ENCODE measurements around the gene FGF23. TPM values are rescaled to one million over a fixed set of nuclear protein-coding genes. Genes with fewer than 3 reads are reported as not detected.

Gene FGF23
- polyA plus RNA-seq (not detected in 3 replicates), polyA minus RNA-seq (not detected in 3 replicates)
- not detected for polyA plus RNA-seq (2011; ENCODE audit: low read depth)
- not detected in 2 replicates for polyA plus RNA-seq (2011; cell fraction: cytosol; rRNA removed)
- polyA plus RNA-seq (2011; cell fraction: nucleus; rRNA removed): not detected in 2 replicates
- 0.10 TPM in 1 of 2 replicates, not detected in the other for polyA plus RNA-seq (2012; ENCODE audit: low replicate concordance)
- polyA minus RNA-seq (2011; cell fraction: cytosol; rRNA and poly(A)+ RNA removed): not detected
- not detected in 2 replicates for polyA minus RNA-seq (2011; cell fraction: nucleus; rRNA and poly(A)+ RNA removed)

GRCh38 chr12:4379405-4379804 is at the start of gene FGF23:
TSS of gene FGF23 (minus strand) at chr12:4379712. CDS start at chr12:4379582, 130 bp downstream.
- Histone ChIP-seq H2AFZ (ENCODE audit: control insufficient read depth, low read length) (no peak within 1 kb of the TSS), H3K4me3 (ENCODE audit: control insufficient read depth in 2 of 3, extremely low read depth in 1 of 3, insufficient read depth in 2 of 3, low read depth in 1 of 3, low read length in 3 of 3) (no peak within 1 kb of the TSS), H3K27ac (ENCODE audit: control insufficient read depth, insufficient read depth, low read length) (no peak within 1 kb of the TSS), H4K20me1 (ENCODE audit: control insufficient read depth, extremely low read depth, insufficient read depth, low read length) (no peaks in the 10 kb centered on the region), H3K4me2 (ENCODE audit: control insufficient read depth, extremely low read depth, insufficient read depth, low read depth, low read length) (no peak within 1 kb of the TSS), H3K9ac (ENCODE audit: control insufficient read depth, extremely low read depth, insufficient read depth, low read length) (no peak within 1 kb of the TSS), H3K9me3 (ENCODE audit: control insufficient read depth, low read depth, low read length) (no peaks in the 10 kb centered on the region), H3K4me1 (ENCODE audit: control insufficient read depth, extremely low read depth, insufficient read depth, low read length) (no peaks in the 10 kb centered on the region), H3K79me2 (ENCODE audit: control insufficient read depth, insufficient read depth, low read length) (no peaks in the 10 kb centered on the region), H3K9me1 (ENCODE audit: control insufficient read depth, extremely low read depth, insufficient read depth, low read length) (no peaks in the 10 kb centered on the region), H3K36me3 (ENCODE audit: control insufficient read depth in 2 of 2, extremely low read depth in 1 of 2, insufficient read depth in 2 of 2, low read length in 2 of 2) (no peaks in the 10 kb centered on the region), H3K27me3 (ENCODE audit: control insufficient read depth, extremely low read depth, insufficient read depth, low read length) (peaks cover 24% of the 10 kb centered on the region)
- TF ChIP-seq EZH2 (IDR thresholded peaks at IDR 0.05; ENCODE audit: low read length): no peak
- no peak for TF ChIP-seq CTCF (optimal IDR thresholded peaks at IDR 0.05 in 1 of 3, IDR thresholded peaks at IDR 0.05 in 1 of 3, conservative IDR thresholded peaks at IDR 0.05 in 1 of 3; ENCODE audit: extremely low read depth in 1 of 3, insufficient read depth in 2 of 3, low read length in 3 of 3)
- DNase-seq (ENCODE audit: low read depth, low spot score) (no peak), FAIRE-seq (no peak)
- dilution Hi-C loops (cut with MboI; ENCODE audit: extremely low pct_ligation_motif_present, low sequenced_read_pairs): no loop called here

DNA sequence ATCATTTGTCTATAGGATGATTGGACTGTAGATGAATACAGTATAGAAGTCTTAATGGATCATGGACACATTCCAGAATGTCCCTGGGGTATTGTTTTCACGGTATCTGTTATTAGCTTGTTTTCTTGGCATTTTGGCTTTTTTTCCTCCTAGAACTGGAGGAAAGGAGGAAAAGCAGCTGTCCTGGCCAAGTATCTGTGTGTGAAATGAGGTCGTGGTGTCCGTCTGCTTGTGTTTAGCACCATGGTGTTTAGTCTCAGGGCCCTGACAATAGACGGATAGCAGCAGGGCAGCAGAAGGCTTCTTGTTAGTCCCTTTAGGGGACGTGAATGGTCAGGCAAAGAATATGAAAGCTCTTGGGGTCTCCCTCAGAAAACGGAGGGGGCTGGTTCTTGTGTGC is 44.9 kb upstream of the FGF23 start:
- no peak overlapping the region for H3K4me2 ChIP-seq (ENCODE audit: control insufficient read depth, extremely low read depth, insufficient read depth, low read depth, low read length)
- dilution Hi-C loops (cut with MboI; ENCODE audit: extremely low pct_ligation_motif_present, low sequenced_read_pairs): no loop called here
- H3K79me2 ChIP-seq (ENCODE audit: control insufficient read depth, insufficient read depth, low read length): no peaks in the 10 kb centered on the region
- no peaks in the 10 kb centered on the region for H3K4me1 ChIP-seq (ENCODE audit: control insufficient read depth, extremely low read depth, insufficient read depth, low read length)
- no peaks in the 10 kb centered on the region for H3K9me1 ChIP-seq (ENCODE audit: control insufficient read depth, extremely low read depth, insufficient read depth, low read length)
- DNase-seq (ENCODE audit: low read depth, low spot score): no peak
- no peak overlapping the region for H3K9ac ChIP-seq (ENCODE audit: control insufficient read depth, extremely low read depth, insufficient read depth, low read length)
- no peak overlapping the region for H2AFZ ChIP-seq (ENCODE audit: control insufficient read depth, low read length)
- no peak for FAIRE-seq
- H4K20me1 ChIP-seq (ENCODE audit: control insufficient read depth, extremely low read depth, insufficient read depth, low read length): no peaks in the 10 kb centered on the region
- no peaks in the 10 kb centered on the region for H3K9me3 ChIP-seq (ENCODE audit: control insufficient read depth, low read depth, low read length)
- TF ChIP-seq EZH2 (IDR thresholded peaks at IDR 0.05; ENCODE audit: low read length) (no peak), CTCF (optimal IDR thresholded peaks at IDR 0.05 in 1 of 3, IDR thresholded peaks at IDR 0.05 in 1 of 3, conservative IDR thresholded peaks at IDR 0.05 in 1 of 3; ENCODE audit: extremely low read depth in 1 of 3, insufficient read depth in 2 of 3, low read length in 3 of 3) (no peak)
- H3K4me3 ChIP-seq (ENCODE audit: control insufficient read depth in 2 of 3, extremely low read depth in 1 of 3, insufficient read depth in 2 of 3, low read depth in 1 of 3, low read length in 3 of 3): no peak overlapping the region
- H3K27me3 ChIP-seq (ENCODE audit: control insufficient read depth, extremely low read depth, insufficient read depth, low read length): no peaks in the 10 kb centered on the region
- H3K36me3 ChIP-seq (ENCODE audit: control insufficient read depth in 2 of 2, extremely low read depth in 1 of 2, insufficient read depth in 2 of 2, low read length in 2 of 2): no peaks in the 10 kb centered on the region
- H3K27ac ChIP-seq (ENCODE audit: control insufficient read depth, insufficient read depth, low read length): no peak overlapping the region
